CD8-positive, alpha-beta memory T cell (primary cell): ENCODE results near the gene CPSF4L. TPM values are rescaled to one million over a fixed set of nuclear protein-coding genes. Genes with fewer than 3 reads are reported as not detected.

Source experiments
- CTCF ChIA-PET: fragments of 350-600 bp; sonication (Branson Sonifier 250); formaldehyde crosslinking; loops from one replicate; lab custom pipeline; 2021; ENCODE audit warnings: antibody characterized with exemption; lab: Charles Lee
- POLR2A ChIA-PET: fragments of 350-600 bp; sonication (Branson Sonifier 250); formaldehyde crosslinking; loops from one replicate; lab custom pipeline; 2021; ENCODE audit warnings: antibody characterized with exemption; lab: Charles Lee
- DNase-seq, 5 donors: peaks; one replicate each; pipeline versions ENCODE4 v3.0.0 to v3.0.0-alpha.2; 2020 to 2022; ENCODE audit warnings: mixed read lengths in 1 of 5
- H3K27ac ChIP-seq: one replicate; pipeline ENCODE4 v1.7.0; 2013; ENCODE audit warnings: low read depth, mild to moderate bottlenecking, low read length, moderate library complexity
- H3K27me3 ChIP-seq: 2 replicates; pipeline ENCODE4 v1.7.0; 2013; ENCODE audit warnings: low read length, mild to moderate bottlenecking; ENCODE audit not compliant: insufficient read depth, poor library complexity, severe bottlenecking
- H3K36me3 ChIP-seq: 2 replicates; pipeline ENCODE4 v1.7.0; 2013; ENCODE audit warnings: mild to moderate bottlenecking, low read length, moderate library complexity; ENCODE audit not compliant: insufficient read depth
- H3K4me1 ChIP-seq: 2 replicates; pipeline ENCODE4 v1.7.0; 2013; ENCODE audit warnings: mild to moderate bottlenecking, low read length, moderate library complexity; ENCODE audit not compliant: insufficient read depth
- H3K4me3 ChIP-seq: 2 replicates; pipeline ENCODE4 v1.7.0; 2013; ENCODE audit warnings: mild to moderate bottlenecking, low read length
- H3K9me3 ChIP-seq: 2 replicates; pipeline ENCODE4 v1.7.0; 2013; ENCODE audit warnings: mild to moderate bottlenecking, low read length
- H3K27ac Mint-ChIP-seq, 8 donors: one replicate each; pipeline ENCODE4 v1.8.0; 2020 to 2021; ENCODE audit warnings: mixed read lengths in 8 of 8, mild to moderate bottlenecking in 6 of 8, inconsistent platforms in 3 of 8, moderate library complexity in 3 of 8
- H3K27me3 Mint-ChIP-seq, 2 donors: one replicate each; pipeline ENCODE4 v1.8.0; 2020 to 2021; ENCODE audit warnings: mixed read lengths in 2 of 2, mild to moderate bottlenecking in 1 of 2, moderate library complexity in 1 of 2
- H3K36me3 Mint-ChIP-seq, 3 donors: one replicate each; pipeline ENCODE4 v1.8.0; 2020 to 2021; ENCODE audit warnings: mixed read lengths in 3 of 3, inconsistent platforms in 1 of 3, mild to moderate bottlenecking in 1 of 3
- H3K4me1 Mint-ChIP-seq, 3 donors: one replicate each; pipeline ENCODE4 v1.8.0; 2020 to 2021; ENCODE audit warnings: mixed read lengths in 3 of 3, inconsistent platforms in 1 of 3, mild to moderate bottlenecking in 1 of 3
- H3K4me3 Mint-ChIP-seq, 7 donors: one replicate each; pipeline ENCODE4 v1.8.0; 2020 to 2021; ENCODE audit warnings: mixed read lengths in 7 of 7, mild to moderate bottlenecking in 6 of 7, moderate library complexity in 4 of 7, inconsistent platforms in 2 of 7
- H3K9me3 Mint-ChIP-seq, 5 donors: one replicate each; pipeline ENCODE4 v1.8.0; 2020 to 2022; ENCODE audit warnings: mixed read lengths in 5 of 5, mild to moderate bottlenecking in 3 of 5, moderate library complexity in 2 of 5, inconsistent platforms in 1 of 5
- polyA plus RNA-seq: library from polyadenylated mRNA; unstranded; fragments of 300-500 nt; fragmentation: Illumina TruSeq; gene quantifications from one replicate; pipeline ENCODE4 v1.2.3, GENCODE V29; 2021
- total RNA-seq, 2 experiments: library from RNA; stranded (reverse); gene quantifications; one replicate each; pipeline ENCODE4 v1.2.3, GENCODE V29; 2021

Gene CPSF4L
- total and polyA plus RNA-seq, 3 experiments from 2014 or later, result not detected

- H3K9me3 Mint-ChIP-seq, result no peaks in the 10 kb centered on the region
- H3K4me1 ChIP-seq, result peaks cover 53% of the 10 kb centered on the region
- no peaks in the 10 kb centered on the region for H3K27me3 Mint-ChIP-seq
Observed at GRCh38 chr17:73231841-73232586, 29.7 kb downstream of the CPSF4L start.

GRCh38 chr17:73231395-73231794, 30.3 kb downstream of the CPSF4L start:
- no peak for DNase-seq
- ChIA-PET POLR2A (interaction anchor here (1.1 to 2.0 kb wide), 3 partner anchors 19 to 39 kb away, joined by 5 to 14 read pairs (median 12); no protein-coding TSS in a partner anchor), CTCF (interaction anchor here (0.9 to 2.8 kb wide), 9 partner anchors 16 to 506 kb away, joined by 3 to 14 read pairs (median 6); partner anchors contain the start of genes CDC42EP4 and COG1)
- Histone ChIP-seq H3K9me3 (no peaks in the 10 kb centered on the region), H3K4me3 (peak overlapping the region; percentile 87), H3K27me3 (no peaks in the 10 kb centered on the region), H3K4me1 (peaks cover 57% of the 10 kb centered on the region), H3K27ac (peak overlapping the region; percentile 80), H3K36me3 (no peaks in the 10 kb centered on the region)
- Mint-ChIP-seq H3K36me3 (peaks cover 4 to 29% (median 5%) of the 10 kb centered on the region in 3 donors), H3K27ac (peak overlapping the region; percentile 40 to 98 (median 94)), H3K27me3 (no peaks in the 10 kb centered on the region), H3K9me3 (no peaks in the 10 kb centered on the region), H3K4me1 (peaks cover 67 to 83% (median 73%) of the 10 kb centered on the region in 3 donors), H3K4me3 (peak overlapping the region; percentile 95 to 97 (median 96))

More at GRCh38 chr17:73231841-73232586, 29.7 kb downstream of the CPSF4L start:
- H3K4me3 ChIP-seq, result peak overlapping the region; percentile 87
- no peaks in the 10 kb centered on the region for H3K36me3 ChIP-seq
- ChIA-PET CTCF (interaction anchor here (0.7 to 2.8 kb wide), 14 partner anchors 11 to 506 kb away, joined by 3 to 14 read pairs (median 5); partner anchors contain the start of genes CDC42EP4 and COG1), POLR2A (interaction anchor here (0.7 to 2.0 kb wide), 8 partner anchors 11 to 505 kb away, joined by 3 to 14 read pairs (median 4); no protein-coding TSS in a partner anchor)
- peak overlapping the region; percentile 80 for H3K27ac ChIP-seq
- H3K9me3 ChIP-seq, result no peaks in the 10 kb centered on the region
- peak overlapping the region; percentile 82 to 99 (median 97) for H3K27ac Mint-ChIP-seq
- H3K27me3 ChIP-seq, result no peaks in the 10 kb centered on the region
- peaks cover 4 to 29% (median 6%) of the 10 kb centered on the region in 3 donors for H3K36me3 Mint-ChIP-seq
- H3K4me1 Mint-ChIP-seq, result peaks cover 62 to 83% (median 73%) of the 10 kb centered on the region in 3 donors
- peak overlapping the region; percentile 95 to 97 (median 96) for H3K4me3 Mint-ChIP-seq
- DNase-seq, result peak; percentile 94 to 97 (median 95)

- H3K4me3 Mint-ChIP-seq, result peak overlapping the region; percentile 95 to 97 (median 96)
- Histone ChIP-seq H3K4me3 (no peak overlapping the region), H3K36me3 (no peaks in the 10 kb centered on the region), H3K27me3 (no peaks in the 10 kb centered on the region), H3K9me3 (no peaks in the 10 kb centered on the region), H3K4me1 (peaks cover 57% of the 10 kb centered on the region), H3K27ac (no peak overlapping the region)
- DNase-seq, result no peak
- no peaks in the 10 kb centered on the region for H3K27me3 Mint-ChIP-seq
- peaks cover 0 to 24% (median 0%) of the 10 kb centered on the region in 3 donors for H3K36me3 Mint-ChIP-seq
- H3K4me1 Mint-ChIP-seq, result peaks cover 66 to 85% (median 71%) of the 10 kb centered on the region in 3 donors
- H3K9me3 Mint-ChIP-seq, result no peaks in the 10 kb centered on the region
- peak overlapping the region in 7 of 8 donors; percentile 23 to 96 (median 66) for H3K27ac Mint-ChIP-seq
- POLR2A ChIA-PET, result no interaction called here
- CTCF ChIA-PET, result interaction anchor here (2.8 kb wide), 1 partner anchor 14 kb away, joined by 14 read pairs; no protein-coding TSS in a partner anchor
Observed at GRCh38 chr17:73230088-73230487, 31.6 kb downstream of the CPSF4L start.

GRCh38 chr17:73228748-73229236, 32.9 kb downstream of the CPSF4L start:
- Mint-ChIP-seq H3K4me3 (peak overlapping the region; percentile 3 to 60 (median 49)), H3K27ac (peak overlapping the region; percentile 5 to 82 (median 68))
- POLR2A ChIA-PET, result no interaction called here

GRCh38 chr17:73227944-73228343, 33.7 kb downstream of the CPSF4L start:
- Mint-ChIP-seq H3K4me3 (peak overlapping the region; percentile 26 to 60 (median 47)), H3K27me3 (no peaks in the 10 kb centered on the region), H3K36me3 (peaks cover 0 to 28% (median 0%) of the 10 kb centered on the region in 3 donors), H3K27ac (peak overlapping the region in 6 of 8 donors; percentile 5 to 82 (median 56)), H3K4me1 (peaks cover 66 to 78% (median 67%) of the 10 kb centered on the region in 3 donors), H3K9me3 (no peaks in the 10 kb centered on the region)
- no peak for DNase-seq
- H3K4me3 ChIP-seq, result no peak overlapping the region
- H3K4me1 ChIP-seq, result peaks cover 48% of the 10 kb centered on the region
- H3K36me3 ChIP-seq, result no peaks in the 10 kb centered on the region
- POLR2A ChIA-PET, result no interaction called here
- CTCF ChIA-PET, result interaction anchor here (1.4 to 2.9 kb wide), 2 partner anchors 11 to 37 kb away, joined by 5 to 9 read pairs; no protein-coding TSS in a partner anchor
- H3K27ac ChIP-seq, result peak overlapping the region; percentile 1
- H3K27me3 ChIP-seq, result no peaks in the 10 kb centered on the region
- no peaks in the 10 kb centered on the region for H3K9me3 ChIP-seq

More at GRCh38 chr17:73228748-73229236, 32.9 kb downstream of the CPSF4L start:
- Histone ChIP-seq H3K27me3 (no peaks in the 10 kb centered on the region), H3K9me3 (no peaks in the 10 kb centered on the region), H3K4me1 (peaks cover 56% of the 10 kb centered on the region), H3K4me3 (no peak overlapping the region), H3K27ac (no peak overlapping the region), H3K36me3 (no peaks in the 10 kb centered on the region)
- H3K27me3 Mint-ChIP-seq, result no peaks in the 10 kb centered on the region
- CTCF ChIA-PET, result interaction anchor here (1.4 to 2.9 kb wide), 2 partner anchors 12 to 38 kb away, joined by 5 to 9 read pairs; no protein-coding TSS in a partner anchor
- peaks cover 71 to 81% (median 76%) of the 10 kb centered on the region in 3 donors for H3K4me1 Mint-ChIP-seq
- peak in 1 of 5 donors; percentile 17 for DNase-seq
- peaks cover 0 to 25% (median 0%) of the 10 kb centered on the region in 3 donors for H3K36me3 Mint-ChIP-seq
- H3K9me3 Mint-ChIP-seq, result no peaks in the 10 kb centered on the region

GRCh38 chr17:73227379-73227778, 34.3 kb downstream of the CPSF4L start:
- Mint-ChIP-seq H3K9me3 (no peaks in the 10 kb centered on the region), H3K27me3 (no peaks in the 10 kb centered on the region), H3K4me3 (peak overlapping the region; percentile 1 to 60 (median 46)), H3K27ac (peak overlapping the region; percentile 1 to 82 (median 43)), H3K36me3 (peaks cover 0 to 26% (median 0%) of the 10 kb centered on the region in 3 donors), H3K4me1 (peaks cover 65 to 75% (median 66%) of the 10 kb centered on the region in 3 donors)
- no peaks in the 10 kb centered on the region for H3K9me3 ChIP-seq
- H3K27ac ChIP-seq, result peak overlapping the region; percentile 1
- POLR2A ChIA-PET, result interaction anchor here (0.7 kb wide), 1 partner anchor 9 kb away, joined by 3 read pairs; no protein-coding TSS in a partner anchor
- no peak for DNase-seq
- H3K4me3 ChIP-seq, result no peak overlapping the region
- H3K27me3 ChIP-seq, result no peaks in the 10 kb centered on the region
- H3K4me1 ChIP-seq, result peaks cover 48% of the 10 kb centered on the region
- CTCF ChIA-PET, result interaction anchor here (1.4 to 2.9 kb wide), 2 partner anchors 10 to 36 kb away, joined by 5 to 9 read pairs; no protein-coding TSS in a partner anchor
- no peaks in the 10 kb centered on the region for H3K36me3 ChIP-seq

- peak overlapping the region in 3 of 7 donors; percentile 5 to 60 (median 18) for H3K4me3 Mint-ChIP-seq
- peaks cover 62 to 72% (median 66%) of the 10 kb centered on the region in 3 donors for H3K4me1 Mint-ChIP-seq
- Histone ChIP-seq H3K9me3 (no peaks in the 10 kb centered on the region), H3K36me3 (no peaks in the 10 kb centered on the region), H3K4me3 (no peak overlapping the region), H3K27ac (no peak overlapping the region), H3K4me1 (peaks cover 48% of the 10 kb centered on the region), H3K27me3 (no peaks in the 10 kb centered on the region)
- no peak for DNase-seq
- H3K27me3 Mint-ChIP-seq, result no peaks in the 10 kb centered on the region
- H3K36me3 Mint-ChIP-seq, result peaks cover 0 to 23% (median 0%) of the 10 kb centered on the region in 3 donors
- ChIA-PET CTCF (interaction anchor here (1.7 to 2.9 kb wide), 2 partner anchors 9 to 34 kb away, joined by 4 to 9 read pairs; no protein-coding TSS in a partner anchor), POLR2A (interaction anchor here (0.7 kb wide), 1 partner anchor 9 kb away, joined by 3 read pairs; no protein-coding TSS in a partner anchor)
- H3K9me3 Mint-ChIP-seq, result no peaks in the 10 kb centered on the region
- H3K27ac Mint-ChIP-seq, result peak overlapping the region in 7 of 8 donors; percentile 25 to 82 (median 47)
Observed at GRCh38 chr17:73226556-73227172, 35.0 kb downstream of the CPSF4L start.
